GM23338 (cell line): ENCODE data around the gene WDR33. TPM values are rescaled to one million over a fixed set of nuclear protein-coding genes. Genes with fewer than 3 reads are reported as not detected.

Source experiments
- ATAC-seq: fragments of 200-7000 bp; cut with Tn5 transposase; 3 replicates; pipeline ENCODE4 v1.9.1; 2020
- DNase-seq: peaks from one replicate; pipeline ENCODE4 v3.0.0-alpha.2; 2015; ENCODE audit warnings: low spot score
- H2AFZ ChIP-seq: fragments of 200-600 bp; sonication (generic); 2 replicates; pipeline ENCODE4 v1.8.0; 2016; ENCODE audit warnings: antibody characterized with exemption, mild to moderate bottlenecking, moderate library complexity
- H3F3A ChIP-seq: fragments of 200-600 bp; sonication (generic); replicated peaks from 2 replicates; pipeline ENCODE4 v1.8.0; 2017; ENCODE audit warnings: antibody characterized with exemption, mixed run types, low read depth
- H3K27ac ChIP-seq: fragments of 200-600 bp; sonication (generic); 2 replicates; pipeline ENCODE4 v1.6.1; 2016; ENCODE audit warnings: low read depth
- H3K27me3 ChIP-seq: fragments of 200-600 bp; sonication (generic); 2 replicates; pipeline ENCODE4 v1.8.0; 2016; ENCODE audit warnings: mild to moderate bottlenecking, mixed run types, moderate library complexity; ENCODE audit not compliant: insufficient read depth
- H3K36me3 ChIP-seq: fragments of 200-600 bp; sonication (generic); 2 replicates; pipeline ENCODE4 v1.8.0; 2016; ENCODE audit warnings: mild to moderate bottlenecking; ENCODE audit not compliant: insufficient read depth
- H3K4me1 ChIP-seq: fragments of 200-600 bp; sonication (generic); 2 replicates; pipeline ENCODE4 v1.8.0; 2016; ENCODE audit warnings: mild to moderate bottlenecking, moderate library complexity; ENCODE audit not compliant: insufficient read depth
- H3K4me2 ChIP-seq: fragments of 200-600 bp; sonication (generic); 2 replicates; pipeline ENCODE4 v1.7.1; 2017; ENCODE audit warnings: mixed run types
- H3K4me3 ChIP-seq: fragments of 200-600 bp; sonication (generic); 2 replicates; pipeline ENCODE4 v1.6.1; 2016; ENCODE audit warnings: mixed run types
- H3K79me2 ChIP-seq: fragments of 200-600 bp; sonication (generic); replicated peaks from 2 replicates; pipeline ENCODE4 v1.8.0; 2017; ENCODE audit warnings: mild to moderate bottlenecking; ENCODE audit not compliant: insufficient read depth
- H3K9me2 ChIP-seq: fragments of 200-600 bp; sonication (generic); 2 replicates; pipeline ENCODE4 v1.8.0; 2017; ENCODE audit not compliant: insufficient read depth
- H4K20me1 ChIP-seq: fragments of 200-600 bp; sonication (generic); replicated peaks from 2 replicates; pipeline ENCODE4 v1.8.0; 2017; ENCODE audit warnings: mild to moderate bottlenecking; ENCODE audit not compliant: insufficient read depth
- H3K27ac Mint-ChIP-seq: 2 replicates; pipeline ENCODE4 v1.8.0; 2020; ENCODE audit warnings: inconsistent platforms, mild to moderate bottlenecking, moderate library complexity, mixed read lengths
- H3K27me3 Mint-ChIP-seq: 3 replicates; pipeline ENCODE4 v1.8.0; 2022; ENCODE audit warnings: low read depth, mild to moderate bottlenecking, moderate library complexity, mixed read lengths, inconsistent platforms; ENCODE audit not compliant: insufficient read depth, poor library complexity
- H3K36me3 Mint-ChIP-seq: 3 replicates; pipeline ENCODE4 v1.8.0; 2021; ENCODE audit warnings: low read depth, mild to moderate bottlenecking, inconsistent platforms, moderate library complexity, mixed read lengths
- H3K4me1 Mint-ChIP-seq: 3 replicates; pipeline ENCODE4 v1.8.0; 2020; ENCODE audit warnings: mild to moderate bottlenecking, inconsistent platforms, mixed read lengths
- H3K4me3 Mint-ChIP-seq: 3 replicates; pipeline ENCODE4 v1.8.0; 2021; ENCODE audit warnings: moderate library complexity, mild to moderate bottlenecking, inconsistent platforms, mixed read lengths
- H3K9me3 Mint-ChIP-seq: 3 replicates; pipeline ENCODE4 v1.8.0; 2020; ENCODE audit warnings: moderate library complexity, mild to moderate bottlenecking, inconsistent platforms, mixed read lengths
- CREB1 ChIP-seq: fragments of 250-450 bp; sonication (Bioruptor Pico); IDR thresholded peaks from 2 replicates; pipeline ENCODE4 v1.5.0; 2020; ENCODE audit warnings: low read depth, mild to moderate bottlenecking, moderate library complexity
- EZH2 ChIP-seq: fragments of 200-600 bp; sonication (generic); IDR thresholded peaks from one replicate; pipeline ENCODE4 v1.8.0; 2017; ENCODE audit warnings: antibody characterized with exemption, mild to moderate bottlenecking, low read depth; ENCODE audit not compliant: unreplicated experiment
- EZH2phosphoT487 ChIP-seq: fragments of 200-600 bp; sonication (generic); IDR thresholded peaks from one replicate; pipeline ENCODE4 v1.8.1; 2018; ENCODE audit warnings: antibody characterized with exemption; ENCODE audit not compliant: unreplicated experiment
- JUNB ChIP-seq: IDR thresholded peaks from one replicate; pipeline ENCODE4 v1.6.1; 2016; ENCODE audit warnings: antibody characterized with exemption; ENCODE audit not compliant: unreplicated experiment
- NANOG ChIP-seq: IDR thresholded peaks from 2 replicates; pipeline ENCODE4 v1.6.1; 2016; ENCODE audit warnings: antibody characterized with exemption, borderline replicate concordance
- POLR2AphosphoS5 ChIP-seq: IDR thresholded peaks from 2 replicates; pipeline ENCODE4 v1.6.1; 2016; ENCODE audit warnings: antibody characterized with exemption, low read depth
- REST ChIP-seq: IDR thresholded peaks from one replicate; pipeline ENCODE4 v1.6.1; 2018; ENCODE audit warnings: antibody characterized with exemption; ENCODE audit not compliant: unreplicated experiment
- STAT1 ChIP-seq: IDR thresholded peaks from one replicate; pipeline ENCODE4 v1.6.1; 2016; ENCODE audit warnings: antibody characterized with exemption; ENCODE audit not compliant: unreplicated experiment
- ZNF114 ChIP-seq: fragments of 250-450 bp; sonication (Bioruptor Pico); IDR thresholded peaks from 2 replicates; pipeline ENCODE4 v1.5.0; 2020; ENCODE audit warnings: mild to moderate bottlenecking, moderate library complexity
- ZNF331 ChIP-seq: fragments of 250-450 bp; sonication (Bioruptor Pico); IDR thresholded peaks from 2 replicates; pipeline ENCODE4 v1.5.0; 2020; ENCODE audit warnings: low read depth, mild to moderate bottlenecking, moderate library complexity
- polyA plus RNA-seq: library from polyadenylated mRNA; unstranded; fragments of >200 nt; fragmentation: Nextera tagmentation; extraction: Ambion mirVana; gene quantifications from 2 replicates; pipeline ENCODE4 v1.2.1, GENCODE V29; 2016
- total RNA-seq: library from RNA; depleted of rRNA; stranded (reverse); fragments of >200 nt; shearing (Covaris generic); gene quantifications from 2 replicates; pipeline ENCODE4 v1.2.3, GENCODE V29; 2014
- TF ChIP-seq, protein P1 (sequence below): IDR thresholded peaks from 2 replicates; pipeline ENCODE4 v1.6.1; 2016; ENCODE audit warnings: antibody characterized with exemption
- TF ChIP-seq, protein P2 (sequence below), 2 experiments: fragments of 200-600 bp in 1 of 2; sonication (generic) in 1 of 2; conservative IDR thresholded peaks; 2 replicates each; pipeline versions ENCODE4 v1.5.1 to v1.6.1; 2016 to 2017; ENCODE audit warnings: antibody characterized with exemption in 2 of 2, low read depth in 2 of 2, mild to moderate bottlenecking in 2 of 2, moderate library complexity in 1 of 2
- TF ChIP-seq, protein P3 (sequence below): fragments of 250-450 bp; sonication (Bioruptor Pico); IDR thresholded peaks from 2 replicates; pipeline ENCODE4 v1.5.0; 2020; ENCODE audit warnings: mild to moderate bottlenecking, moderate library complexity

The WDR33 gene
- total and polyA plus RNA-seq, 2 experiments from 2014 or later, result 37.2 to 54.7 TPM

- Histone ChIP-seq H3K27me3 (no peaks in the 10 kb centered on the region), H3K36me3 (0 out of 2 replicates have a peak, but pooled peaks cover 4% of the 10 kb centered on the region), H3K4me3 (no peak overlapping the region), H3K27ac (no peak overlapping the region), H3F3A (no peaks in the 10 kb centered on the region), H3K79me2 (no peaks in the 10 kb centered on the region), H2AFZ (no peak overlapping the region), H3K4me2 (no peak overlapping the region), H3K9me2 (no peaks in the 10 kb centered on the region), H4K20me1 (no peaks in the 10 kb centered on the region), H3K4me1 (no peaks in the 10 kb centered on the region)
- H3K4me1 Mint-ChIP-seq, result no peaks in the 10 kb centered on the region
- peaks cover 2% of the 10 kb centered on the region for H3K27me3 Mint-ChIP-seq
- ATAC-seq, result no peak
- no peak overlapping the region for H3K27ac Mint-ChIP-seq
- TF ChIP-seq, protein P1, sequence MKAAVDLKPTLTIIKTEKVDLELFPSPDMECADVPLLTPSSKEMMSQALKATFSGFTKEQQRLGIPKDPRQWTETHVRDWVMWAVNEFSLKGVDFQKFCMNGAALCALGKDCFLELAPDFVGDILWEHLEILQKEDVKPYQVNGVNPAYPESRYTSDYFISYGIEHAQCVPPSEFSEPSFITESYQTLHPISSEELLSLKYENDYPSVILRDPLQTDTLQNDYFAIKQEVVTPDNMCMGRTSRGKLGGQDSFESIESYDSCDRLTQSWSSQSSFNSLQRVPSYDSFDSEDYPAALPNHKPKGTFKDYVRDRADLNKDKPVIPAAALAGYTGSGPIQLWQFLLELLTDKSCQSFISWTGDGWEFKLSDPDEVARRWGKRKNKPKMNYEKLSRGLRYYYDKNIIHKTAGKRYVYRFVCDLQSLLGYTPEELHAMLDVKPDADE, result no peak
- TF ChIP-seq REST (no peak), EZH2 (no peak), ZNF331 (CRISPR knock-in tag) (no peak), STAT1 (no peak), EZH2phosphoT487 (no peak), NANOG (no peak), JUNB (no peak), ZNF114 (CRISPR knock-in tag) (no peak), POLR2AphosphoS5 (no peak), CREB1 (CRISPR knock-in tag) (no peak)
- TF ChIP-seq, protein P2, sequence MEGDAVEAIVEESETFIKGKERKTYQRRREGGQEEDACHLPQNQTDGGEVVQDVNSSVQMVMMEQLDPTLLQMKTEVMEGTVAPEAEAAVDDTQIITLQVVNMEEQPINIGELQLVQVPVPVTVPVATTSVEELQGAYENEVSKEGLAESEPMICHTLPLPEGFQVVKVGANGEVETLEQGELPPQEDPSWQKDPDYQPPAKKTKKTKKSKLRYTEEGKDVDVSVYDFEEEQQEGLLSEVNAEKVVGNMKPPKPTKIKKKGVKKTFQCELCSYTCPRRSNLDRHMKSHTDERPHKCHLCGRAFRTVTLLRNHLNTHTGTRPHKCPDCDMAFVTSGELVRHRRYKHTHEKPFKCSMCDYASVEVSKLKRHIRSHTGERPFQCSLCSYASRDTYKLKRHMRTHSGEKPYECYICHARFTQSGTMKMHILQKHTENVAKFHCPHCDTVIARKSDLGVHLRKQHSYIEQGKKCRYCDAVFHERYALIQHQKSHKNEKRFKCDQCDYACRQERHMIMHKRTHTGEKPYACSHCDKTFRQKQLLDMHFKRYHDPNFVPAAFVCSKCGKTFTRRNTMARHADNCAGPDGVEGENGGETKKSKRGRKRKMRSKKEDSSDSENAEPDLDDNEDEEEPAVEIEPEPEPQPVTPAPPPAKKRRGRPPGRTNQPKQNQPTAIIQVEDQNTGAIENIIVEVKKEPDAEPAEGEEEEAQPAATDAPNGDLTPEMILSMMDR (conservative IDR thresholded peaks at IDR 0.05; ENCODE audit: low read depth in 2 of 2), result no peak
- TF ChIP-seq, protein P3, sequence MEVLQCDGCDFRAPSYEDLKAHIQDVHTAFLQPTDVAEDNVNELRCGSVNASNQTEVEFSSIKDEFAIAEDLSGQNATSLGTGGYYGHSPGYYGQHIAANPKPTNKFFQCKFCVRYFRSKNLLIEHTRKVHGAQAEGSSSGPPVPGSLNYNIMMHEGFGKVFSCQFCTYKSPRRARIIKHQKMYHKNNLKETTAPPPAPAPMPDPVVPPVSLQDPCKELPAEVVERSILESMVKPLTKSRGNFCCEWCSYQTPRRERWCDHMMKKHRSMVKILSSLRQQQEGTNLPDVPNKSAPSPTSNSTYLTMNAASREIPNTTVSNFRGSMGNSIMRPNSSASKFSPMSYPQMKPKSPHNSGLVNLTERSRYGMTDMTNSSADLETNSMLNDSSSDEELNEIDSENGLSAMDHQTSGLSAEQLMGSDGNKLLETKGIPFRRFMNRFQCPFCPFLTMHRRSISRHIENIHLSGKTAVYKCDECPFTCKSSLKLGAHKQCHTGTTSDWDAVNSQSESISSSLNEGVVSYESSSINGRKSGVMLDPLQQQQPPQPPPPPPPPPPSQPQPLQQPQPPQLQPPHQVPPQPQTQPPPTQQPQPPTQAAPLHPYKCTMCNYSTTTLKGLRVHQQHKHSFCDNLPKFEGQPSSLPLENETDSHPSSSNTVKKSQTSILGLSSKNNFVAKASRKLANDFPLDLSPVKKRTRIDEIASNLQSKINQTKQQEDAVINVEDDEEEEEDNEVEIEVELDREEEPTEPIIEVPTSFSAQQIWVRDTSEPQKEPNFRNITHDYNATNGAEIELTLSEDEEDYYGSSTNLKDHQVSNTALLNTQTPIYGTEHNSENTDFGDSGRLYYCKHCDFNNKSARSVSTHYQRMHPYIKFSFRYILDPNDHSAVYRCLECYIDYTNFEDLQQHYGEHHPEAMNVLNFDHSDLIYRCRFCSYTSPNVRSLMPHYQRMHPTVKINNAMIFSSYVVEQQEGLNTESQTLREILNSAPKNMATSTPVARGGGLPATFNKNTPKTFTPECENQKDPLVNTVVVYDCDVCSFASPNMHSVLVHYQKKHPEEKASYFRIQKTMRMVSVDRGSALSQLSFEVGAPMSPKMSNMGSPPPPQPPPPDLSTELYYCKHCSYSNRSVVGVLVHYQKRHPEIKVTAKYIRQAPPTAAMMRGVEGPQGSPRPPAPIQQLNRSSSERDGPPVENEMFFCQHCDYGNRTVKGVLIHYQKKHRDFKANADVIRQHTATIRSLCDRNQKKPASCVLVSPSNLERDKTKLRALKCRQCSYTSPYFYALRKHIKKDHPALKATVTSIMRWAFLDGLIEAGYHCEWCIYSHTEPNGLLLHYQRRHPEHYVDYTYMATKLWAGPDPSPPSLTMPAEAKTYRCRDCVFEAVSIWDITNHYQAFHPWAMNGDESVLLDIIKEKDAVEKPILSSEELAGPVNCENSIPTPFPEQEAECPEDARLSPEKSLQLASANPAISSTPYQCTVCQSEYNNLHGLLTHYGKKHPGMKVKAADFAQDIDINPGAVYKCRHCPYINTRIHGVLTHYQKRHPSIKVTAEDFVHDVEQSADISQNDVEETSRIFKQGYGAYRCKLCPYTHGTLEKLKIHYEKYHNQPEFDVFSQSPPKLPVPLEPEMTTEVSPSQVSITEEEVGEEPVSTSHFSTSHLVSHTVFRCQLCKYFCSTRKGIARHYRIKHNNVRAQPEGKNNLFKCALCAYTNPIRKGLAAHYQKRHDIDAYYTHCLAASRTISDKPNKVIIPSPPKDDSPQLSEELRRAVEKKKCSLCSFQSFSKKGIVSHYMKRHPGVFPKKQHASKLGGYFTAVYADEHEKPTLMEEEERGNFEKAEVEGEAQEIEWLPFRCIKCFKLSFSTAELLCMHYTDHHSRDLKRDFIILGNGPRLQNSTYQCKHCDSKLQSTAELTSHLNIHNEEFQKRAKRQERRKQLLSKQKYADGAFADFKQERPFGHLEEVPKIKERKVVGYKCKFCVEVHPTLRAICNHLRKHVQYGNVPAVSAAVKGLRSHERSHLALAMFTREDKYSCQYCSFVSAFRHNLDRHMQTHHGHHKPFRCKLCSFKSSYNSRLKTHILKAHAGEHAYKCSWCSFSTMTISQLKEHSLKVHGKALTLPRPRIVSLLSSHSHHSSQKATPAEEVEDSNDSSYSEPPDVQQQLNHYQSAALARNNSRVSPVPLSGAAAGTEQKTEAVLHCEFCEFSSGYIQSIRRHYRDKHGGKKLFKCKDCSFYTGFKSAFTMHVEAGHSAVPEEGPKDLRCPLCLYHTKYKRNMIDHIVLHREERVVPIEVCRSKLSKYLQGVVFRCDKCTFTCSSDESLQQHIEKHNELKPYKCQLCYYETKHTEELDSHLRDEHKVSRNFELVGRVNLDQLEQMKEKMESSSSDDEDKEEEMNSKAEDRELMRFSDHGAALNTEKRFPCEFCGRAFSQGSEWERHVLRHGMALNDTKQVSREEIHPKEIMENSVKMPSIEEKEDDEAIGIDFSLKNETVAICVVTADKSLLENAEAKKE (CRISPR knock-in tag), result no peak
- DNase-seq, result no peak
- peaks cover 25% of the 10 kb centered on the region for H3K36me3 Mint-ChIP-seq
- peaks cover 45% of the 10 kb centered on the region for H3K9me3 Mint-ChIP-seq
- no peak overlapping the region for H3K4me3 Mint-ChIP-seq
Measured at GRCh38 chr2:127688405-127688804, 122.6 kb downstream of the WDR33 start.
